GM21447 (cell line): ENCODE data around the gene RPS6KB1.
"Not testable (repeated sequence)": the region's sequence is repeated elsewhere in the genome, so short reads cannot be mapped to it uniquely, and the experiment has no call there.

Experiments
- ATAC-seq: cut with Tn5 transposase; IDR thresholded peaks from one replicate; pipeline ENCODE4 v1.9.1; 2021; ENCODE audit not compliant: unreplicated experiment

Gene RPS6KB1

GRCh38 chr17:59892924-59893675, at the start of gene RPS6KB1, which contains the start of gene TUBD1:
Gene RPS6KB1 (plus strand): TSS chr17:59893121. CDS start chr17:59893185, 64 bp downstream.
Gene TUBD1 (minus strand): TSS chr17:59892943. CDS start chr17:59891002, 1,941 bp downstream.
- ATAC-seq: peak; percentile 84

- ATAC-seq: no peak
These were observed 47.9 kb upstream of the RPS6KB1 start for GRCh38 chr17:59844884-59845594.

- ATAC-seq: no peak
These were observed 47.1 kb upstream of the RPS6KB1 start for GRCh38 chr17:59845595-59846393.

GRCh38 chr17:59846394-59847165, 46.3 kb upstream of the RPS6KB1 start:
- ATAC-seq: peak; percentile 53

- no peak for ATAC-seq
These were observed 44.6 kb upstream of the RPS6KB1 start for GRCh38 chr17:59848385-59848668.

GRCh38 chr17:59848778-59849177, 44.1 kb upstream of the RPS6KB1 start:
- ATAC-seq: peak; percentile 32

GRCh38 chr17:59850311-59850710, 42.6 kb upstream of the RPS6KB1 start:
- not testable (repeated sequence) for ATAC-seq

GRCh38 chr17:59851439-59852375, 41.2 kb upstream of the RPS6KB1 start:
- ATAC-seq: no peak

- ATAC-seq: not testable (repeated sequence)
These were observed 40.1 kb upstream of the RPS6KB1 start for GRCh38 chr17:59852847-59853167.

- no peak for ATAC-seq
These were observed 39.6 kb upstream of the RPS6KB1 start for GRCh38 chr17:59853168-59853918.

GRCh38 chr17:59853919-59854729, 38.8 kb upstream of the RPS6KB1 start:
- not testable (repeated sequence) for ATAC-seq

- no peak for ATAC-seq
These were observed 35.8 kb upstream of the RPS6KB1 start for GRCh38 chr17:59856859-59857794.

- ATAC-seq: no peak
These were observed 34.6 kb upstream of the RPS6KB1 start for GRCh38 chr17:59858167-59858816.

- no peak for ATAC-seq
These were observed 34.0 kb upstream of the RPS6KB1 start for GRCh38 chr17:59858932-59859331.

- no peak for ATAC-seq
These were observed 33.4 kb upstream of the RPS6KB1 start for GRCh38 chr17:59859444-59860025.

- ATAC-seq: no peak
These were observed 29.3 kb upstream of the RPS6KB1 start for GRCh38 chr17:59863616-59864015.

- no peak for ATAC-seq
These were observed 23.0 kb upstream of the RPS6KB1 start for GRCh38 chr17:59869941-59870218.
